Measurements from ENCODE around the gene AMBRA1.

AMBRA1 gene

DNA sequence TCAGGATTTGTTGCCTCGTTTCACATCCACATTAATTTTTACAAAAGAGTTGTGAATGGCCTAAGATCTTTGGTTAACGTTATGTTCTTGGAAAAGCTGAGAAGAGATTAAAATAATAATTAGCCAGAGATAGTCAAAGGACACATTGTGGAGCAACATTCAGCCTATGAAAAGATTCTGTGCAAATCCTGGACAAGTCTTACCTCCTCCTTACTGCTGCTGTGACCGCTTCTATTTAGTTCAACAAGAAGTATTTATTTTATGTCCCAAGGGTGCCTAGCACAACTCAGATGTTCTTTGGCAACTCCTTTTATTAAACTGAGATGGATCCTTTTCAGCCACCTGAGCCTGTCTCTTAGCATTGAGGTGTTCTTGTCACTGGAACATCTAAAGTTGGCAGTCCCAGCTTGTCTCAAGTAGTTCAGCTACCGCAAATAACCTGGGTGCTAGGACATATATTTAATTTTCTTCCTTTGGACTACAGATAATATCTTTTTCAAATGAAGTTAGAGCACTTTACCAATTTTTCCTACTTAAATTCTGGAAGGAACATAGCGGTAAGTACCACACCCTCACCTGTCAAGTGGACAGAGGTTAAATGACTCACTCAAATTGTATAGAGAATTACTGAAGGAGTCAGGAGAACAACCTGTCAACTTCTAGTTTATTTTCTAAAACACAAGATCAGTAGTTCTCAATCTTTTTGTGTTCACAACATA, 121.7 kb downstream of the AMBRA1 start:
- Histone ChIP-seq H2AFZ (ENCODE audit: low read depth) (no peak overlapping the region), H4K20me1 (ENCODE audit: insufficient read depth) (no peaks in the 10 kb centered on the region), H3K4me2 (no peak overlapping the region), H3K27ac (no peak overlapping the region), H3K79me2 (ENCODE audit: insufficient read depth, low read depth) (no peaks in the 10 kb centered on the region), H3K4me1 (ENCODE audit: low read depth, poor library complexity, severe bottlenecking) (peaks cover 17% of the 10 kb centered on the region), H3K9ac (no peak overlapping the region), H3K4me3 (IDR thresholded peaks at IDR 0.05; ENCODE audit: insufficient read depth, low read depth, low read length) (no peak overlapping the region), H3K36me3 (ENCODE audit: insufficient read depth) (no peaks in the 10 kb centered on the region), H3K27me3 (ENCODE audit: insufficient read depth, low read depth) (no peaks in the 10 kb centered on the region)
- TF ChIP-seq, protein P1, sequence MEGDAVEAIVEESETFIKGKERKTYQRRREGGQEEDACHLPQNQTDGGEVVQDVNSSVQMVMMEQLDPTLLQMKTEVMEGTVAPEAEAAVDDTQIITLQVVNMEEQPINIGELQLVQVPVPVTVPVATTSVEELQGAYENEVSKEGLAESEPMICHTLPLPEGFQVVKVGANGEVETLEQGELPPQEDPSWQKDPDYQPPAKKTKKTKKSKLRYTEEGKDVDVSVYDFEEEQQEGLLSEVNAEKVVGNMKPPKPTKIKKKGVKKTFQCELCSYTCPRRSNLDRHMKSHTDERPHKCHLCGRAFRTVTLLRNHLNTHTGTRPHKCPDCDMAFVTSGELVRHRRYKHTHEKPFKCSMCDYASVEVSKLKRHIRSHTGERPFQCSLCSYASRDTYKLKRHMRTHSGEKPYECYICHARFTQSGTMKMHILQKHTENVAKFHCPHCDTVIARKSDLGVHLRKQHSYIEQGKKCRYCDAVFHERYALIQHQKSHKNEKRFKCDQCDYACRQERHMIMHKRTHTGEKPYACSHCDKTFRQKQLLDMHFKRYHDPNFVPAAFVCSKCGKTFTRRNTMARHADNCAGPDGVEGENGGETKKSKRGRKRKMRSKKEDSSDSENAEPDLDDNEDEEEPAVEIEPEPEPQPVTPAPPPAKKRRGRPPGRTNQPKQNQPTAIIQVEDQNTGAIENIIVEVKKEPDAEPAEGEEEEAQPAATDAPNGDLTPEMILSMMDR (conservative IDR thresholded peaks at IDR 0.05; ENCODE audit: low read depth, low read length) = no peak

DNA sequence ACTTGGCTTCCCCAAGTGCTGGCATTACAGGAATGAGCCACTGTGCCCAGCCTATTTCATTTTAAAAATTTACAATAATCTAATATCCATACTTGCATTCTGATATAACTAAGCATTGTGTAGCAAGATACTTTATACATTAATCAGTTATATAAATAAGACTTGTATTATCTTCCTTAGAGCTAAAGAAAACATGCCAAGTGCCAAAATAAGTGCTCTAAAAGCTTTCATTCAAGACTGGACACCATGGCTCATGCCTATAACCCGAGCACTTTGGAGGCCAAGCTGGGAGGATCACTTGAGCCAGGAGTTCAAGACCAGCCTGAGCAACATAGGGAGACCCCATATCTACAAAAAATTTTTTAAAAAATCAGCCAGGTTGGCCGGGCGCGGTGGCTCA, 123.9 kb downstream of the AMBRA1 start:
- no peak overlapping the region for H2AFZ ChIP-seq (ENCODE audit: low read depth)
- no peak overlapping the region for H3K27ac ChIP-seq
- H3K27me3 ChIP-seq (ENCODE audit: insufficient read depth, low read depth) = no peaks in the 10 kb centered on the region
- H3K9ac ChIP-seq = no peak overlapping the region
- TF ChIP-seq, protein P1 (conservative IDR thresholded peaks at IDR 0.05; ENCODE audit: low read depth, low read length) = no peak
- H4K20me1 ChIP-seq (ENCODE audit: insufficient read depth) = no peaks in the 10 kb centered on the region
- no peaks in the 10 kb centered on the region for H3K36me3 ChIP-seq (ENCODE audit: insufficient read depth)
- no peak overlapping the region for H3K4me3 ChIP-seq (IDR thresholded peaks at IDR 0.05; ENCODE audit: insufficient read depth, low read depth, low read length)
- H3K4me2 ChIP-seq = no peak overlapping the region
- no peaks in the 10 kb centered on the region for H3K4me1 ChIP-seq (ENCODE audit: low read depth, poor library complexity, severe bottlenecking)
- H3K79me2 ChIP-seq (ENCODE audit: insufficient read depth, low read depth) = no peaks in the 10 kb centered on the region

DNA sequence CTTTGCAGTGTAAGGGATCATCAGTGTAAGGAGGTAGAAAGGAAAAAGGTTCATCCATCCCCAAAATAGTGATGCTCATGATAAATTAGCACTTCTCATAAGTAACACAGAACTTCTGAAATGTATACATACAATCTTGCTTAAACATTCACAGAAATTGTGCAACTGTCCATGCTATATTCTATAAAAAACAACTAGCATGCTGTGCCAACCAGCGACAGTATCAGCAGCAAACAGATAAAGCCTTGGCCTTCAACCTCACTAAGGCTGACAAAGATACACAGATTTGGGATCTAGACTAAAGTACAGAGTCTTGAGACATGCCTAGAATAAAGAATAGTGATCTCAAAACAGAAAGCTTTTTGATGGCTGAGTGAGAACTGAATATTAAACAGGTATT, 128.1 kb downstream of the AMBRA1 start:
- Histone ChIP-seq H3K4me2 (no peak overlapping the region), H3K79me2 (ENCODE audit: insufficient read depth, low read depth) (no peaks in the 10 kb centered on the region), H3K4me3 (IDR thresholded peaks at IDR 0.05; ENCODE audit: insufficient read depth, low read depth, low read length) (no peak overlapping the region), H2AFZ (ENCODE audit: low read depth) (no peak overlapping the region), H3K4me1 (ENCODE audit: low read depth, poor library complexity, severe bottlenecking) (no peaks in the 10 kb centered on the region), H3K36me3 (ENCODE audit: insufficient read depth) (no peaks in the 10 kb centered on the region), H3K27ac (no peak overlapping the region), H3K9ac (no peak overlapping the region), H3K27me3 (ENCODE audit: insufficient read depth, low read depth) (no peaks in the 10 kb centered on the region), H4K20me1 (ENCODE audit: insufficient read depth) (no peaks in the 10 kb centered on the region)
- TF ChIP-seq, protein P1 (conservative IDR thresholded peaks at IDR 0.05; ENCODE audit: low read depth, low read length) = no peak

DNA sequence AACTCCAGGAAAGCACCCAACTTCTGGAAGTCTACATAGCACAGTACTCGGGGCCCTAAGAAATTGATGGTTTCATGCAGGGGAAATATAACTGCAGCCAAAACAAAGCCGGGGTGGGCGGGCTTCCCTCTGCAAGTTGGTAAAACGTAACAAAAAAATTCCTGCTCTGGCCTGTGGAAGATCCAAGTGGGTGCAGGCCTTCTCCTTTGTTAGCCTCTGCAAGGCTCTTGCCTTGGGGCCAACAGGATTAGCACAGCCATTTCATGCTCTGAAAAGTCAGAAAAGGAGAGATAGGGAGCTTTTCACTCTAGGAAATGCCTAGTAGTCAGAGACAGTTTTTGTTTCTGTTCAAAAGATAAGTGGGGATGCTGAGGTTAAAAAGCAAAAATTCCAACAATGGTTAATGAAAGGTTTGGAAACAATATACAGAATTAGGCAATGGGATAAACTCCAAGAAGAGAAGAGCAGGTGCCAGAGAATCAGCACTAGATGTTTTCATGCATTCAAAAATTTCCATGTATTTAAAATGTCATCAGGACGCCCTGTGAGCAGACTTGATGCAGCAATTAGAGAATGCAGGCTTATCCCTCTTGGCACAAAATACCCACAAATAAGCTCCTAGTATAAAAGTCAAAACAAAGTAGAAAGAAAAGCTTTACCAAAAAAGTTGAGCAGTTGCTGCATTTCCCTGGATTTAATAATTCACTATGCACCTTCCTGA, 130.0 kb downstream of the AMBRA1 start:
- Histone ChIP-seq H3K27me3 (ENCODE audit: insufficient read depth, low read depth) (no peaks in the 10 kb centered on the region), H3K36me3 (ENCODE audit: insufficient read depth) (no peaks in the 10 kb centered on the region), H3K4me1 (ENCODE audit: low read depth, poor library complexity, severe bottlenecking) (no peaks in the 10 kb centered on the region), H3K79me2 (ENCODE audit: insufficient read depth, low read depth) (no peaks in the 10 kb centered on the region), H3K9ac (no peak overlapping the region), H3K27ac (no peak overlapping the region), H4K20me1 (ENCODE audit: insufficient read depth) (no peaks in the 10 kb centered on the region), H3K4me2 (no peak overlapping the region), H3K4me3 (IDR thresholded peaks at IDR 0.05; ENCODE audit: insufficient read depth, low read depth, low read length) (no peak overlapping the region), H2AFZ (ENCODE audit: low read depth) (no peak overlapping the region)
- TF ChIP-seq, protein P1 (conservative IDR thresholded peaks at IDR 0.05; ENCODE audit: low read depth, low read length) = no peak

All from KMS-11 (cell line).